ENCODE measurements around the gene AGBL4.

AGBL4 gene

GRCh38 chr1:48560577-48560976 is 1463.2 kb downstream of the AGBL4 start:
- Histone ChIP-seq H3K4me3 (ENCODE audit: low read depth, low read length) (no peak overlapping the region), H3K36me3 (no peaks in the 10 kb centered on the region), H3K27me3 (ENCODE audit: insufficient read depth, low read depth, severe bottlenecking) (no peaks in the 10 kb centered on the region), H3K27ac (no peak overlapping the region), H3K9me3 (ENCODE audit: severe bottlenecking) (no peaks in the 10 kb centered on the region)
- no peak for TF ChIP-seq CTCF (IDR thresholded peaks at IDR 0.05; ENCODE audit: low read depth, low read length)
- DNase-seq: no peak

GRCh38 chr1:48560116-48560515 is 1463.6 kb downstream of the AGBL4 start:
- DNase-seq: no peak
- Histone ChIP-seq H3K27me3 (ENCODE audit: insufficient read depth, low read depth, severe bottlenecking) (no peaks in the 10 kb centered on the region), H3K27ac (no peak overlapping the region), H3K4me3 (ENCODE audit: low read depth, low read length) (no peak overlapping the region), H3K36me3 (no peaks in the 10 kb centered on the region), H3K9me3 (ENCODE audit: severe bottlenecking) (no peaks in the 10 kb centered on the region)
- TF ChIP-seq CTCF (IDR thresholded peaks at IDR 0.05; ENCODE audit: low read depth, low read length): no peak

- H3K27me3 ChIP-seq (ENCODE audit: insufficient read depth, low read depth, severe bottlenecking): no peaks in the 10 kb centered on the region
- no peak for TF ChIP-seq CTCF (IDR thresholded peaks at IDR 0.05; ENCODE audit: low read depth, low read length)
- no peak overlapping the region for H3K27ac ChIP-seq
- no peak for DNase-seq
- H3K9me3 ChIP-seq (ENCODE audit: severe bottlenecking): no peaks in the 10 kb centered on the region
- no peak overlapping the region for H3K4me3 ChIP-seq (ENCODE audit: low read depth, low read length)
- no peaks in the 10 kb centered on the region for H3K36me3 ChIP-seq
Measured at GRCh38 chr1:48558366-48558765, 1465.4 kb downstream of the AGBL4 start.

GRCh38 chr1:48556186-48556850 is 1467.4 kb downstream of the AGBL4 start:
- TF ChIP-seq CTCF (IDR thresholded peaks at IDR 0.05; ENCODE audit: low read depth, low read length): no peak
- Histone ChIP-seq H3K9me3 (ENCODE audit: severe bottlenecking) (no peaks in the 10 kb centered on the region), H3K4me3 (ENCODE audit: low read depth, low read length) (no peak overlapping the region), H3K36me3 (no peaks in the 10 kb centered on the region), H3K27ac (no peak overlapping the region), H3K27me3 (ENCODE audit: insufficient read depth, low read depth, severe bottlenecking) (no peaks in the 10 kb centered on the region)
- no peak for DNase-seq

GRCh38 chr1:48555271-48555670 is 1468.5 kb downstream of the AGBL4 start:
- H3K4me3 ChIP-seq (ENCODE audit: low read depth, low read length): no peak overlapping the region
- no peak for DNase-seq
- no peaks in the 10 kb centered on the region for H3K9me3 ChIP-seq (ENCODE audit: severe bottlenecking)
- no peaks in the 10 kb centered on the region for H3K27me3 ChIP-seq (ENCODE audit: insufficient read depth, low read depth, severe bottlenecking)
- no peaks in the 10 kb centered on the region for H3K36me3 ChIP-seq
- TF ChIP-seq CTCF (IDR thresholded peaks at IDR 0.05; ENCODE audit: low read depth, low read length): no peak
- H3K27ac ChIP-seq: no peak overlapping the region
